GM12801 (cell line): ENCODE data around the gene ARHGDIA.

Experiments used
- TF ChIP-seq, protein P1 (sequence below): IDR thresholded peaks from one replicate; pipeline ENCODE4 v1.5.1; 2011; ENCODE audit warnings: control low read depth; ENCODE audit not compliant: insufficient read length; ENCODE audit errors: extremely low read depth

ARHGDIA gene

GRCh38 chr17:81909231-81909630 lies 38.1 kb upstream of the ARHGDIA start:
- TF ChIP-seq, protein P1, sequence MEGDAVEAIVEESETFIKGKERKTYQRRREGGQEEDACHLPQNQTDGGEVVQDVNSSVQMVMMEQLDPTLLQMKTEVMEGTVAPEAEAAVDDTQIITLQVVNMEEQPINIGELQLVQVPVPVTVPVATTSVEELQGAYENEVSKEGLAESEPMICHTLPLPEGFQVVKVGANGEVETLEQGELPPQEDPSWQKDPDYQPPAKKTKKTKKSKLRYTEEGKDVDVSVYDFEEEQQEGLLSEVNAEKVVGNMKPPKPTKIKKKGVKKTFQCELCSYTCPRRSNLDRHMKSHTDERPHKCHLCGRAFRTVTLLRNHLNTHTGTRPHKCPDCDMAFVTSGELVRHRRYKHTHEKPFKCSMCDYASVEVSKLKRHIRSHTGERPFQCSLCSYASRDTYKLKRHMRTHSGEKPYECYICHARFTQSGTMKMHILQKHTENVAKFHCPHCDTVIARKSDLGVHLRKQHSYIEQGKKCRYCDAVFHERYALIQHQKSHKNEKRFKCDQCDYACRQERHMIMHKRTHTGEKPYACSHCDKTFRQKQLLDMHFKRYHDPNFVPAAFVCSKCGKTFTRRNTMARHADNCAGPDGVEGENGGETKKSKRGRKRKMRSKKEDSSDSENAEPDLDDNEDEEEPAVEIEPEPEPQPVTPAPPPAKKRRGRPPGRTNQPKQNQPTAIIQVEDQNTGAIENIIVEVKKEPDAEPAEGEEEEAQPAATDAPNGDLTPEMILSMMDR = no peak

GRCh38 chr17:81908793-81909192 lies 37.7 kb upstream of the ARHGDIA start:
- TF ChIP-seq, protein P1 = no peak

DNA sequence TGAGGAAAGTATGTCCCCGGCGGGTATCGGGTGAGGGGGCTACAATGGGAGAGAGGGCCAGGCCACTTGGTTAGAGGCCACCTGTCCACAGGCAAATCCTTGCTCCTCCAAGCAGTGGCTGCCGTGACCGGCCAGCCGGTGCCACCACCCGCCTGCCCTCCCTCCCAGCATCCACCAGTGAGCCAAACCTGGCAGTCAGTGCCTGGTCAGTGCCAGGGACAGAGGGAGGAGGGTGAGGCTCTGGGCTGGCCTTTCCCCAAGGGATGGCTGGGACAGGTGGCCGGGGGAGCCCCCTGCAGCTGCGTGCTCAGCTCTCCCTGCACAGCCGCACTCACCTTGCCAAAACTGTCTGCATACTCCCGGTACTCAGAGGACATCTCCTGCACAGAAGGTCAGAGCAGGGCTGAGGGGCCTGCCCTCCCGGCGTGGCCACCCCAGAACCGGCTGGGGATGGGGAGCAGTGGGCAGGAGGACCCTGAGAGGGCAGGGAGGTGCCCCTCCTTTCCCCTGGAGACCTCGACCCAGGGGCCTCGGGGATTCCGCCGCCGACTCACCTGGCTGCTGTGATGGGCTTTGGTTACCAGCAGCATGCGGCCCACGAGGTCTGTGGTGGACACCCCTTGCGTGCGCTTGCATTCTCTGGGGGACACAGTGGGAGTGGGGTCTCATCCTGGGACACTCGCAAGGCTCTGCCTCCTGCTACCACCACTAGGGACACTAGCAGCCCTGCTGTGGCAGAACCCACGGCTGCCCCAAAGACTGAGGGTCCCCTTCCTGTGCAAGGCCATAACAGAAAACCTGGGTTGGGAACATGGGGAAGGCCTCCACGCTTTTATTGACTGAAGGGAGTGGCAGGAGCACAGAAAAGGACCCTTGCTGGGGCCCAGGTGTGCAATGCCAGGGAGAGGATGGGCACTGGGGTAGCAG lies 36.3 kb upstream of the ARHGDIA start:
- TF ChIP-seq, protein P1 = no peak

DNA sequence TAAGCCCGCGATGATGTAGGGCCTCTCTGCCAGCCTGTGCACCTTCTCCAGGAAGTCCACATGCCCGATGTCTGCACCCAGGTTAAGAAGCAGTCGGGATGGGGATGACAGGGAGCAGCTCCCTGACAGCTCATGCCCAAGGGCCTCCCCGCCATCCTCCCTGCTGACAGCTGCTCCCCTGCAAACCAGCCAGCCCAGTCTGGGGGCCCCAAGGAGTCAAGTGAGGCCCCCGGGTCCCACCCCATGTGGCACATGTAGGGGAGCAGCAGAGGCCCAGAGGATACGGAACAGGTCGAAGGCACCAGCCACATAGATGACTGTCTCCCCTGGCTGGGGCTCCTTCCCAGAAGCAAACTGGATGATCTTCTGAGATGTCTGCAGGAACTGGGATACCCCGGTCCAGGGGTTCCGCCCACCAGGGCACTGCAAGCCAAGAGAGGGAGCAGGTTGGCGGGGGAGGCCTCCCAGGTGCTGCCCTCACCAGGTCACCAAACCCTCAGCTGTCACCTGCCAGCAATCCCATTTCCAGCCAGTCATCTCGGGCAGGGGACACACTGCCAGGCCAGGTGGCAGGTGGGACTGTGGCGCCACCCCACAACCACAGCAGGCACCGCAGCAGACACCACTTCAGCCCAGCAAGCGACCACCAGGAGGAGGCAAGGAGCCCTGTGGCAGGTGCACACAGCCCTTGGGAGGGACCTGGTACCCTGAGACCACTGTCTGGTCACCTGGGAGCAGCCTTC lies 35.5 kb upstream of the ARHGDIA start:
- TF ChIP-seq, protein P1 = no peak

DNA sequence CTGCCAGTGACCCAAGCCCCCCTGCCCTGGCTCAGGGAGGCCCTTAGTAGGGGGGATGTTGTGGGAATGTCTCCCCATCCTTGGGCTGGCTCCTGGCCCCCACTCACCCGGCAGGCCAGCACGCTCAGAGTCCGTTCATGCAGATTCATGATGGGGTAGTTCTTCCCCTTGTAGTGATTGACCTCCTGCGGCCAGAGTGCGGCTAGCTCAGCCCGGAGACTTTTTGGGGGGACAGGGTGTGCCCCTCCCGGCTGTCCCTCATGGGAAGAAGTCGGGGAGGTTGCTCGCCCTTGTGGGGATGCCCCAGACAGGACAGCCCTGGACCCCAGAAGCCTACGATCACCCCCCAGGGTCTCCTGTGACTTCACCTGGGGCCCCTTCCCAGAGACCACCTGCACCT lies 34.9 kb upstream of the ARHGDIA start:
- TF ChIP-seq, protein P1 = no peak

DNA sequence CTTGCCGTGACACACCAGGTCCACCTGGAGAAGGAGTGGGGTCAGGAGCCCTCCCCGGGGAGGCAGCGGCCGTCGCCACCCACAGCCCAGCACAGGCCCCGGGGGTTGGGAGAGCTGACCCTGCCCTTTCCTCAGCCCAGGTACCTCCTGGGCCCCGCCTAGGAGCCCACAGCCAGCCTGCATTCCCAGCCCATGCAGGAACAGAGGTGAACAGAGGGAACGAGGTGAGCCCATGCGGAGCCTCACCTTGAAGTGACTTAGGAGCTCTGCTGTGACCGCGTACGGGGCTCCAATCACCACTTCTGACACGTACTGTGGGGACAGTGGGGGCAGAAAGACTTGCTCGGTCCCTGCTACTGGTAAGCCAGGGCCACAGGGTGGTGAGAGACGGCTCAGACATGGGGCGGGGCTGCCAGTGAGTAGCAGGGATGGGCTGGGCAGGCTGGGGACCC lies 34.3 kb upstream of the ARHGDIA start:
- TF ChIP-seq, protein P1 = no peak

DNA sequence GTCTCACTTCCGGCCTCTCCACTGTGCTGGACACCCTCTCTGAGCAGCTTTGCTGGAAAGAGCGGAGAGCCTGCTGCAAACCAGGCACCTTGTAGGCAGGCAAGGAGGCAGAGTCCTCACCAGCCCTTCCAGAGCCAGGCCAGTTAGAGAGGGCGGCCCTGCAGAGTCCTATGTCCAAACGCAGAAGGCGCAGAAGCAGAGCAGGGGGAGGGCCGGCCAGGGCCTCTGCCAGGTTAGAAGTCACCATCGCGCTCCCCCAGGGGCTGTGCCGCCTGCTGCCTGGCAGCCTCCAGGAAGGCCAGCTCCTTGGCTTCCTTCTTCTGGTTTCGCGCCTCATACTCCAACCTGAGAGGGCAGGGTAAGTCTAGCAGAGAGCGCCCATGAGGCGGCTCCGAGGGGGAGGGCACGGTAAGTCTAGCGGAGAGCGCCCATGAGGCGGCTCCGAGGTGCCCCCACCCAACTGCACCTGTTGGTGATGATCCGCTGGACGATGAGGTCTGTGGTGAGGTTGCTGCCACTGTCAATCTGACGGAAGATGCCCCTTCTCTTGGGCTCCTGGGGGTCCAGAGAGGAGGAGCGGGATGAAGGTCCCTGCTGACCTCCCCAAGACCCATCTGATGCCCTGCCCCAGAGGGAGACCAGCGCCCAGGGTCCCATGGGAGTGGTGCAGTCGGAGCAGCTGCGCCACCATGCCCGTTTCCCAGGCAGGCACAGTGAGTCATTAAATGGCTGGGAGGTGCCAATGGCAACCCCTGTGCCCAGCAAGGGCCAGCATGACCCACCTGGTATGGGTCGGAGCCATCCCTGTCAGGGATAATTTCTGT lies 33.7 kb upstream of the ARHGDIA start:
- TF ChIP-seq, protein P1 = no peak
